ENCODE data around the gene ZNF665.
"Not testable (repeated sequence)": the region's sequence is repeated elsewhere in the genome, so short reads cannot be mapped to it uniquely, and the experiment has no call there.

Gene ZNF665

GRCh38 chr19:53192771-53193534, at the start of gene ZNF665:
ZNF665 (minus strand) TSS chr19:53193358; CDS start chr19:53182898, 10,460 bp downstream.
- no peak for TF ChIP-seq CTCF (IDR thresholded peaks at IDR 0.05; ENCODE audit: low read depth, low read length, missing control alignments)
- DNase-seq, result peak; percentile 85
- no peaks in the 10 kb centered on the region for H3K27me3 ChIP-seq (replicated peaks)
- H3K36me3 ChIP-seq (replicated peaks), result peaks cover 5% of the 10 kb centered on the region
- peak within 1 kb of the TSS; percentile 66 for H3K27ac ChIP-seq
- in situ Hi-C loops (cut with HindIII; ENCODE audit: low pct_ligation_motif_present, low sequenced_read_pairs), result no loop called here
- H3K4me3 ChIP-seq (ENCODE audit: low read depth, low read length), result peak within 1 kb of the TSS; percentile 77

- in situ Hi-C loops (cut with HindIII; ENCODE audit: low pct_ligation_motif_present, low sequenced_read_pairs), result no loop called here
- Histone ChIP-seq H3K4me3 (ENCODE audit: low read depth, low read length) (no peak overlapping the region), H3K36me3 (replicated peaks) (peaks cover 14% of the 10 kb centered on the region), H3K27ac (no peak overlapping the region), H3K27me3 (replicated peaks) (no peaks in the 10 kb centered on the region)
- DNase-seq, result no peak
- TF ChIP-seq CTCF (IDR thresholded peaks at IDR 0.05; ENCODE audit: low read depth, low read length, missing control alignments), result no peak
Measured at GRCh38 chr19:53237114-53237777, 44.1 kb upstream of the ZNF665 start.

GRCh38 chr19:53224606-53225005, 31.4 kb upstream of the ZNF665 start:
- Histone ChIP-seq H3K27ac (no peak overlapping the region), H3K4me3 (ENCODE audit: low read depth, low read length) (no peak overlapping the region), H3K36me3 (replicated peaks) (no peaks in the 10 kb centered on the region), H3K27me3 (replicated peaks) (no peaks in the 10 kb centered on the region)
- in situ Hi-C loops (cut with HindIII; ENCODE audit: low pct_ligation_motif_present, low sequenced_read_pairs), result no loop called here
- no peak for DNase-seq
- no peak for TF ChIP-seq CTCF (IDR thresholded peaks at IDR 0.05; ENCODE audit: low read depth, low read length, missing control alignments)

GRCh38 chr19:53222716-53223115, 29.6 kb upstream of the ZNF665 start:
- DNase-seq; H3K27ac ChIP-seq; H3K36me3 ChIP-seq (replicated peaks); H3K4me3 ChIP-seq (ENCODE audit: low read depth, low read length); H3K27me3 ChIP-seq (replicated peaks); in situ Hi-C loops (cut with HindIII; ENCODE audit: low pct_ligation_motif_present, low sequenced_read_pairs): not testable (repeated sequence)

- no peak for DNase-seq
- no peak overlapping the region for H3K4me3 ChIP-seq (ENCODE audit: low read depth, low read length)
- no peaks in the 10 kb centered on the region for H3K27me3 ChIP-seq (replicated peaks)
- H3K27ac ChIP-seq, result no peak overlapping the region
- no peak for TF ChIP-seq CTCF (IDR thresholded peaks at IDR 0.05; ENCODE audit: low read depth, low read length, missing control alignments)
- in situ Hi-C loops (cut with HindIII; ENCODE audit: low pct_ligation_motif_present, low sequenced_read_pairs), result no loop called here
- peaks cover 19% of the 10 kb centered on the region for H3K36me3 ChIP-seq (replicated peaks)
Measured at GRCh38 chr19:53212703-53213320, 19.7 kb upstream of the ZNF665 start.

GRCh38 chr19:53211554-53211953, 18.4 kb upstream of the ZNF665 start:
- H3K4me3 ChIP-seq (ENCODE audit: low read depth, low read length); H3K27me3 ChIP-seq (replicated peaks); DNase-seq; in situ Hi-C loops (cut with HindIII; ENCODE audit: low pct_ligation_motif_present, low sequenced_read_pairs); H3K27ac ChIP-seq: not testable (repeated sequence)
- peaks cover 19% of the 10 kb centered on the region for H3K36me3 ChIP-seq (replicated peaks)
